CD4-positive, alpha-beta T cell (primary cell): Measurements from ENCODE around the gene UBE2F. TPM values are rescaled to one million over a fixed set of nuclear protein-coding genes. Genes with fewer than 3 reads are reported as not detected.

ENCODE experiments used
- ATAC-seq: fragments of 200-7000 bp; cut with Tn5 transposase; one replicate; pipeline ENCODE4 v1.10.0; 2022; ENCODE audit warnings: mild to moderate bottlenecking; ENCODE audit not compliant: poor library complexity
- CTCF ChIA-PET: fragments of 350-600 bp; sonication (Branson Sonifier 250); formaldehyde crosslinking; loops from one replicate; lab custom pipeline; 2021; ENCODE audit warnings: antibody characterized with exemption, inconsistent platforms; lab: Charles Lee
- POLR2A ChIA-PET: fragments of 350-600 bp; sonication (Branson Sonifier 250); formaldehyde crosslinking; loops from one replicate; lab custom pipeline; 2021; ENCODE audit warnings: antibody characterized with exemption, inconsistent platforms; lab: Charles Lee
- DNase-seq, 14 experiments: peaks; one replicate each; pipeline ENCODE4 v3.0.0-alpha.2; 2013 to 2020; ENCODE audit warnings: mixed read lengths in 2 of 14
- H3K27ac ChIP-seq, 2 donors: one replicate each; pipeline versions ENCODE4 v1.5.1 to v1.7.0; 2013; ENCODE audit warnings: low read length in 2 of 2, low read depth in 1 of 2, mild to moderate bottlenecking in 1 of 2
- H3K27me3 ChIP-seq, 2 experiments: 1 replicate in 1 of 2; 2 replicates in 1 of 2; pipeline versions ENCODE4 v1.6.1 to v1.7.0; 2013; ENCODE audit warnings: low read length in 2 of 2, control low read depth in 1 of 2, mild to moderate bottlenecking in 1 of 2, moderate library complexity in 1 of 2; ENCODE audit not compliant: insufficient read depth in 2 of 2, control insufficient read depth in 1 of 2
- H3K36me3 ChIP-seq: one replicate; pipeline ENCODE4 v1.6.1; 2013; ENCODE audit warnings: low read length, control low read depth; ENCODE audit not compliant: insufficient read depth
- H3K4me1 ChIP-seq: one replicate; pipeline ENCODE4 v1.6.1; 2013; ENCODE audit warnings: low read length, control low read depth; ENCODE audit not compliant: insufficient read depth
- H3K4me3 ChIP-seq: one replicate; pipeline ENCODE4 v1.5.1; 2013; ENCODE audit warnings: mild to moderate bottlenecking, low read length, moderate library complexity
- H3K9me3 ChIP-seq, 2 experiments: 1 replicate in 1 of 2; 2 replicates in 1 of 2; pipeline versions ENCODE4 v1.6.1 to v1.7.0; 2013; ENCODE audit warnings: low read length in 2 of 2, mild to moderate bottlenecking in 2 of 2, control low read depth in 1 of 2, moderate library complexity in 1 of 2; ENCODE audit not compliant: control insufficient read depth in 1 of 2, insufficient read depth in 1 of 2
- H3K27ac Mint-ChIP-seq: one replicate; pipeline ENCODE4 v1.8.0; 2020; ENCODE audit warnings: mixed read lengths
- H3K27me3 Mint-ChIP-seq: one replicate; pipeline ENCODE4 v1.8.0; 2021; ENCODE audit warnings: mixed read lengths
- H3K36me3 Mint-ChIP-seq: one replicate; pipeline ENCODE4 v1.8.0; 2021; ENCODE audit warnings: low read depth, mixed read lengths
- H3K4me1 Mint-ChIP-seq: one replicate; pipeline ENCODE4 v1.8.0; 2021; ENCODE audit warnings: low read depth, mixed read lengths
- H3K4me3 Mint-ChIP-seq: one replicate; pipeline ENCODE4 v1.8.0; 2020; ENCODE audit warnings: mild to moderate bottlenecking, mixed read lengths
- H3K9me3 Mint-ChIP-seq: one replicate; pipeline ENCODE4 v1.8.0; 2020; ENCODE audit warnings: mixed read lengths
- intact Hi-C, 2 experiments: fragments of 100-400 bp; cut with DNase I in 1 of 2; cut with micrococcal nuclease in 1 of 2; formaldehyde crosslinking; loops; one replicate each; pipeline versions ENCODE4 v1.15.1 to v1.9.0; 2023 to 2025; cut with DNase I, micrococcal nuclease
- total RNA-seq, 174 experiments: library from RNA in 2 of 174; stranded (reverse) in 2 of 174; gene quantifications; one replicate each; pipeline ENCODE4 v1.2.3 and lab custom pipeline; 2021 to 2026
- TF ChIP-seq, protein P1 (sequence below): fragments of 200-600 bp; IDR thresholded peaks from one replicate; pipeline ENCODE4 v1.8.0; 2022; ENCODE audit warnings: antibody characterized with exemption, mild to moderate bottlenecking

The UBE2F gene
- total RNA-seq, 2 experiments from 2014 or later = 23.2 to 27.4 TPM

DNA sequence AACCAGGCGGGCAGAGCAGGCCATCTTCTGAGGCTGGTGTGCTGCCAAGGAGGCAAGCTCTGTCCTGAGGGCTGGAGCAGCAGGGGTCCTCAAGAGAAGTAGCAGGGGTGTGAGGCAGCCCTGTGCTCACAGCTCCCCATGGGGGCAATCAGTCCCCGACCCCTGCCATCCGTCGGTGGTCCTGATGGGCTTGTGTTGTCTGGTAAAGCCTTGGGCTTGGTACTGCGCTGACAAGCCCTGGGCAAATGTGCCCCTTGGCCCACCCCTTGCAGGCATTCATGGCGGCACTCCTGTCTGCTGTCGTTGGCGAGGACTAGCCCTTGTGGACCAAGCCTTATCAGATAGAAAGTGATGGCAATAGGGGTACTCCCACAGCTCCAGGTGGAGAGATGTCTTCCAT lies 71.4 kb downstream of the UBE2F start:
- ChIA-PET CTCF (no interaction called here), POLR2A (no interaction called here)
- peaks cover 2% of the 10 kb centered on the region for H3K4me1 ChIP-seq
- TF ChIP-seq, protein P1, sequence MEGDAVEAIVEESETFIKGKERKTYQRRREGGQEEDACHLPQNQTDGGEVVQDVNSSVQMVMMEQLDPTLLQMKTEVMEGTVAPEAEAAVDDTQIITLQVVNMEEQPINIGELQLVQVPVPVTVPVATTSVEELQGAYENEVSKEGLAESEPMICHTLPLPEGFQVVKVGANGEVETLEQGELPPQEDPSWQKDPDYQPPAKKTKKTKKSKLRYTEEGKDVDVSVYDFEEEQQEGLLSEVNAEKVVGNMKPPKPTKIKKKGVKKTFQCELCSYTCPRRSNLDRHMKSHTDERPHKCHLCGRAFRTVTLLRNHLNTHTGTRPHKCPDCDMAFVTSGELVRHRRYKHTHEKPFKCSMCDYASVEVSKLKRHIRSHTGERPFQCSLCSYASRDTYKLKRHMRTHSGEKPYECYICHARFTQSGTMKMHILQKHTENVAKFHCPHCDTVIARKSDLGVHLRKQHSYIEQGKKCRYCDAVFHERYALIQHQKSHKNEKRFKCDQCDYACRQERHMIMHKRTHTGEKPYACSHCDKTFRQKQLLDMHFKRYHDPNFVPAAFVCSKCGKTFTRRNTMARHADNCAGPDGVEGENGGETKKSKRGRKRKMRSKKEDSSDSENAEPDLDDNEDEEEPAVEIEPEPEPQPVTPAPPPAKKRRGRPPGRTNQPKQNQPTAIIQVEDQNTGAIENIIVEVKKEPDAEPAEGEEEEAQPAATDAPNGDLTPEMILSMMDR = no peak
- Mint-ChIP-seq H3K27ac (no peak overlapping the region), H3K9me3 (no peaks in the 10 kb centered on the region), H3K36me3 (peaks cover 90% of the 10 kb centered on the region), H3K4me3 (no peak overlapping the region), H3K27me3 (no peaks in the 10 kb centered on the region), H3K4me1 (no peaks in the 10 kb centered on the region)
- H3K27ac ChIP-seq = no peak overlapping the region
- no peak overlapping the region for H3K4me3 ChIP-seq
- H3K9me3 ChIP-seq = no peaks in the 10 kb centered on the region
- intact Hi-C loops = no loop called here
- H3K36me3 ChIP-seq = peaks cover 85% of the 10 kb centered on the region
- H3K27me3 ChIP-seq = no peaks in the 10 kb centered on the region
- no peak for DNase-seq
- no peak for ATAC-seq

DNA sequence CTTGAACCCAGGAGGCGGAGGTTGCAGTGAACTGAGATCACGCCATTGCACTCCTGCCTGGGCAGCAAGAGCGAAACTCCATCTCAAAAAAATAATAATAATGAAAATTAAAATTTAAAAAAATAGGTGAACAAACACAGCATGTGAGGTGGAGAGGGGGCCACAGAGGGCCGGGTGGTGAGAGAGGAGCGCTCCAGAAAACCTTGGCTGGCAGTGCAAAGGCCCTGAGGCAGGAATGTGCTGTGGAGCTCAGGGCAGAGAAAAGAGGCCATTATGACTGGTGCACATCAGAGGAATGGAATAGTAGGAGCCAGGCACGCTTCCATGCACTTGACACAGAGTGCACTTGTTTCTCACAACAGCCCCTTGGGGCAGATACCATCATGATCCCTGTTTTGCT lies 72.3 kb downstream of the UBE2F start:
- H3K27ac Mint-ChIP-seq = no peak overlapping the region
- peaks cover 90% of the 10 kb centered on the region for H3K36me3 Mint-ChIP-seq
- Histone ChIP-seq H3K9me3 (no peaks in the 10 kb centered on the region), H3K4me3 (no peak overlapping the region), H3K36me3 (peaks cover 83% of the 10 kb centered on the region), H3K27me3 (no peaks in the 10 kb centered on the region), H3K4me1 (peaks cover 2% of the 10 kb centered on the region), H3K27ac (no peak overlapping the region)
- H3K4me1 Mint-ChIP-seq = no peaks in the 10 kb centered on the region
- TF ChIP-seq, protein P1 = no peak
- H3K9me3 Mint-ChIP-seq = no peaks in the 10 kb centered on the region
- ChIA-PET CTCF (no interaction called here), POLR2A (interaction anchor here (1.4 kb wide), 1 partner anchor 22 kb away, joined by 4 read pairs; the partner anchor contains the start of gene SCLY)
- H3K4me3 Mint-ChIP-seq = no peak overlapping the region
- no peak for DNase-seq
- H3K27me3 Mint-ChIP-seq = no peaks in the 10 kb centered on the region
- no peak for ATAC-seq
- intact Hi-C loops = no loop called here

DNA sequence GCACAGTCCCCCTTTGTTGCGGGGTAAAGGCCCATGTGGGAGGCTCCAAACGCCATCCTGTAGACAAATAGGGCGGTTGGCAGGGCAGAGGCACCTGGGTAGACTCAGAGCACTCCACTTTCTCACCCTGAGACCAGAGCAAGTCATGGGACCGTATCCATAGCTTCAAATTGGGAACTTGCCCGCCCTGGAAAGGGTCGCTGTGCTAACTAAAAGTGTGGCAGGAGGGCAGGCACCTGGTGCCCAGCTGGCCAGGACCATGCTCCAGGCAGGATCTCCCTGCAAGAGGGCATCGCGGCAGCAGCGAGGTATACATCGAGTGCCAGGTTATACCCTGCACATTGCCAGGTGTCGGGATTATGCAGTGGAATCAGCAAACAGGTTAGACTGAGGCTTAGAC lies 73.2 kb downstream of the UBE2F start:
- POLR2A ChIA-PET = interaction anchor here (1.4 kb wide), 1 partner anchor 21 kb away, joined by 4 read pairs; the partner anchor contains the start of gene SCLY

More for the DNA sequence above, 73.2 kb downstream of the UBE2F start:
- Histone ChIP-seq H3K27me3 (no peaks in the 10 kb centered on the region), H3K4me1 (peaks cover 2% of the 10 kb centered on the region), H3K36me3 (peaks cover 80% of the 10 kb centered on the region), H3K9me3 (no peaks in the 10 kb centered on the region), H3K4me3 (no peak overlapping the region), H3K27ac (no peak overlapping the region)
- DNase-seq (no peak), ATAC-seq (no peak)
- no peaks in the 10 kb centered on the region for H3K27me3 Mint-ChIP-seq
- no peaks in the 10 kb centered on the region for H3K9me3 Mint-ChIP-seq
- TF ChIP-seq, protein P1 = no peak
- H3K36me3 Mint-ChIP-seq = peaks cover 90% of the 10 kb centered on the region
- intact Hi-C loops = no loop called here
- H3K4me1 Mint-ChIP-seq = no peaks in the 10 kb centered on the region
- CTCF ChIA-PET = no interaction called here
- no peak overlapping the region for H3K27ac Mint-ChIP-seq
- no peak overlapping the region for H3K4me3 Mint-ChIP-seq
